OCI-M2 (cell line): Measurements from ENCODE around the gene CDC37.

Source experiments
- DNase-seq: peaks from one replicate; lab custom pipeline; 2025; ENCODE audit not compliant: unreplicated experiment; lab: John Stamatoyannopoulos, UW

Gene CDC37

DNA sequence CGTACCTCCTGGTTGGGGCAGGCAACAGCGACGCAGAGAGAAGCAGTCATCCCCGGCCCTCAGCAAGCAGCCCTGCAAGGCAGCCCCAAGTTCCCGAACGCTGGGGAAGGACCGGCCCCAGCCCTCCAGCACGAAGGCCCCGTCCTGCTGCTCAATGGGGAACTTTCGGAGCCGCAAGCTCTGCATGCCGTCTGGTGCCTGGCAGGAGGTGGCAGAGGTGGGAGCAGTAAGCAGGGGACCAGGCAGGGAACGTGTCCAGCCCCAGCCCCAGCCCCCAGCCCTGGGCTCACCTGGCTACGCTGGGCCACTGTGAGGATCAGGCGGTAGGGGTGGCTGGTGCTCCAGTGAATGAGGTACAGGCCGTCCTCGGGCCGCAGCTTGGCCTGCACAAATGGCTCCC lies 41.1 kb downstream of the CDC37 start:
- DNase-seq: no peak

DNA sequence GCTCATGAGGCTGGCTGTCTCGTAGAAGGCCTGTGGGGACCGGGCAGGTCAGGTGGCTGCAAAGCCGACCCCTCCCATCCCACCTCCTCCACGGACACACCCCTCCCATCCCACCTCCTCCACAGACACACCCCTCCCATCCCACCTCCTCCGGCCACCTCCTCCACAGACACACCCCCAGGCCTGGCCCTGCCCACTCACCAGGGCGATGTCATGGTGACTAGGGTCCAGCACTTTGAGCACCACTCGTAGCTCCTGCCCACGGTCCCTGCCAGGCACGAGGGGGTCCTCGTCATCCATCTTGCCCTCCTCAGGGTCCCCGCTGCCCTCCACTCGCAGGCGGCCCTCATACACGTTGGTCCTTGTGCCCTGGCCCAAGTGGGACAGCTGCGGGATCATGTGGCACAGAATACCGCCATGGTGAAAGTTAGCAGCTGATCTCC lies 41.8 kb downstream of the CDC37 start:
- DNase-seq: no peak

DNA sequence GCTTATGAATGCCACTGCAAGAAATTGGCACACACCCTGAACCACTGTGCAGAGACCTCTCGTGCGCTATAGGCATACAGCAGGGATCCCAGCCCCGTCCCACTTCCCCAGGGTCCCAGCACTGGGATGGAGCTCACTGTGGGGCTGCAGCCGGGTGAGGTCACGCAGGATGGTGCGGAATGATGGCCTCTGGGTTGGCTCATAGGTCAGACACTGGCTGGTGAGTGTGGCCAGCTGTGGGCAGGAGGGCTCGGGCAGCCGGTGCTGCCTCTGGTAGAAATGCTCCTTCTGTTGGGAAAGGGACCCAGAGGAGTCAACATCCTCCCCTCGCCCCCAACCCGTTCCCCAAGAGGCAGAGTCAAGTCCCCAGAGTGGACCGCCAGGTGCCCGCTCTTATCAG lies 46.9 kb downstream of the CDC37 start:
- DNase-seq: no peak

DNA sequence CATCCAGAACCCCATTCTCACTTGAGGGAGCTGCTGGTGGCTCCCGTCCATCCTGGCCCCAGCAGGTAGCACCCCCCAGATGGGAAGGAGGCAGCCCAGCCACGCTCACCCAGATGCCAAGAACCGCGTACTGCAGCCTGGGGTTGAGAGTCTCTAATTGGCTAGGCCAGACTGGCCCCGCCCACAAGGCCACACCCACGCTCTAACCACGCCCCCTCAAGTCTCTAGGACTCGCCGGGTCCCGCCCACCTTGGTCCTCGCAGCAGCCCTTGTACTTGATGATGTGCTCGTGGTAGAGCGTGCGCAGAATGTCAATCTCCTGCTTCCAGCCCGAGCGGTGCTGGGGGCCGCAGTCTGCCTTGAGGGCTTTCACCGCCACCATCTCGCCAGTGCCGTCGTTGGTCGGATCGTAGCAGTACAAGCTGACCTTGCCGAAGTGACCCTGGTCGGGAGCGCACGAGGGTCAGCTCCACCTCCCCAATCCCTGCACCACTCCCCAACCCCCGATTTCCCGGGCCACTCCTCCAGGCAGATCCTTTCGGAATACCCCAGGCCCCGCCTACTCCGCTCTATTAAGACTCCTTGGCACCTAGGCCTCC lies 49.5 kb downstream of the CDC37 start:
- DNase-seq: no peak

DNA sequence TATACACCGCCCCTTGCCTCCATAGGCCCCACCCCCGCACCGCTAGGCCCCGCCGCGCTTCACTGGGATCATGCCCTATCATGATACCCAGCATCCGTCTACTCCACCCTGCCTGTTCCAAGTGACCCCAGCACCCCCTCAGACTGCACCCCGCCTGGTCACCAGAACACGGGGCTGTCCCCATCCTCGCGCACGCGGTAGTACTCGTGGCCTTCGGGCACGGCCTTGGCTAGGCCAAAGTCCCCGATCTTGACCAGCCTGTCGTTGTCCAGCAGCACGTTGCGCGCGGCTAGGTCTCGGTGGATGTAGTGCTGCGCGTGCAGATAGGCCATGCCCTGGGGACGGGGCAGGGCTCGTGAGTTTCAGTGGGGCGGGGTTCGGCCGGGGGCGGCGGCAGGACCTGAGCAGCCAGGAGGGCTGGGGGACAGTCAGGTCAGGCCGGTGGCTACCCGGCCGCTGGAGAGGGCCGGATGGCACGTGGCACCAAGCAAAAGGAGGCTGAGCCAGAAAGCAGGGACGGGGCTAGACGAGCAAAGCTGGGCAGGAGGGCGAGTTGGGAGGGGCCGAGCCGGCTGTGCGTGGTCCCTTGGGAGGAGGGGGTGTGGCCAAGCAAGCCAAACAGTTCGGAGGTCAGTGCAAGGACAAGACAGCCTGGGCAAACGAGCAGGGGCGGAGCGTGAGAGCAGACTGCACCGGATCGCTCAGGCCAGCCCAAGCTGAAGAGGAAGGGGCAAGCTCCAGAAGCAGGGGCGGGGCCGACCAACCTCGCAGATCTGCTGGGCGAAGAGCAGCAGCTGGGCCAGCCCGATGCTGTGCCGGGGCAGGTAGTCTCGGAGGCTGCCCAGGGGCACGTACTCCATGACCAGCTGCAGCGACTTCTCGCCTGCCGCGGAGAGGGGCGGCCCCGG lies 50.3 kb downstream of the CDC37 start:
- no peak for DNase-seq

DNA sequence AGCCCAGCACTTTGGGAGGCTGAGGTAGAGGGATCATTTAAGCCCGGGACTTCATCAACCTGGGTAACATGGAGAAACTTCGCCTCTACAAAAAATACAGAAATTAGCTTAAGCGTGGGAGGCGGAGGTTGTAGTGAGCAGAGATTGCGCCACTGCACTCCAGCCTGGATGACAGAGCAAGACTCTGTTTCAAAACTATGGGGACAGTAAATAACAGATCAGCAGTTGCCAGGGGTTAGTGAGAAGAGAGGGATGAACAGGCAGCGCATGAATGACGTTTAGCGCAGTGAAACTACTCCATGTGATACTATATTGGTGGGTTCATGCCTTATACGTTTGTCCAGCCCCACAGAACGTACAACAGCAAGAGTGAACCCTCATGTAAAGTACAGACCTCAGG lies 56.8 kb downstream of the CDC37 start:
- no peak for DNase-seq

DNA sequence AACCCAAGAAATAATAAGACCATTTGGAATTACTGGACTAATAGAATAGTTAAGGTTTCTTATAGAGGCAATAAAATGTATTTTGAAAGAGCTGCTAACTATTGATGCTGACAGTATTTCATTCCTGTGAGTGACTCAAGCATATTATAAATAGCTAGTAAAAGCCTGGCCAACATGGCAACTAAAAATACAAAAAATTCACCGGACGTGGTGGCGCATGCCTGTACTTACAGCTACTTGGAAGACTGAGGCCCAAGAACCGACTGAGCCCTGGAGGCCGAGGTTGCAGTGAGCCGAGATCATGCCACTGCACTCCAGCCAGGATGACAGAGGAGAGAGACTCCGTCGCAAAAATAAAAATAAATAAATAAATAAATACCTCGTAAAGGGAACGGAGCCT lies 58.6 kb downstream of the CDC37 start:
- no peak for DNase-seq

DNA sequence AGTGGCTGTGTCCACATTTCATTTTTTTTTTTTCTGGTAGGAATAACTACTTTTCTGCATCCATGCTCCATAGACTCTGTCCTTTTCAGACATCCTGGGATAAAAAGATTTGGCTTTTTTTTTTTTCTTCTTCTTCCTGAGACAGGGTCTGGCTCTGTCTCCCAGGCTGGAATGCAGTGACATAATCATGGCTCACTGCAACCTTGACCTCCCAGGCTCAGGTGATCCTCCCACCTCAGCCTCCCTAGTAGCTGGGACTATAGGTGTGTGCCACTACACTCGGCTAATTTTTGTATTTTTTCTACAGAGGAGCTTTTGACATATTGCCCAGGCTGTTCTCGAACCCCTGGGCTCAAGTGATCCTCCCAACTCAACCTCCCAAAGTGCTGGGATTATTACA lies 59.8 kb downstream of the CDC37 start:
- DNase-seq: no peak
